Astrocyte (in vitro differentiated cells and primary cell): ENCODE results near the gene WWP2. TPM values are rescaled to one million over a fixed set of nuclear protein-coding genes. Genes with fewer than 3 reads are reported as not detected.

Source experiments
- DNase-seq: peaks from one replicate; pipeline ENCODE4 v3.0.0-alpha.2; 2010; ENCODE audit warnings: low read depth
- FAIRE-seq: peaks from 2 replicates; lab custom pipeline; 2011; peaks lifted over from hg19 to GRCh38; lab: Jason Lieb, UNC
- H2AFZ ChIP-seq: 2 replicates; pipeline ENCODE4 v1.6.0; 2012; ENCODE audit warnings: low read depth, low read length, inconsistent platforms
- H3K27ac ChIP-seq: 2 replicates; pipeline ENCODE4 v1.5.1; 2011; ENCODE audit warnings: low read depth, low read length, inconsistent platforms
- H3K27me3 ChIP-seq: 2 replicates; pipeline ENCODE4 v1.6.0; 2011; ENCODE audit warnings: low read length, inconsistent platforms; ENCODE audit not compliant: insufficient read depth
- H3K36me3 ChIP-seq: 2 replicates; pipeline ENCODE4 v1.5.1; 2011; ENCODE audit warnings: low read length, inconsistent platforms; ENCODE audit not compliant: insufficient read depth
- H3K4me1 ChIP-seq: 2 replicates; pipeline ENCODE4 v1.5.1; 2011; ENCODE audit warnings: low read length, inconsistent platforms; ENCODE audit not compliant: insufficient read depth
- H3K4me2 ChIP-seq: 2 replicates; pipeline ENCODE4 v1.6.0; 2012; ENCODE audit warnings: low read length, inconsistent platforms
- H3K4me3 ChIP-seq: 2 replicates; pipeline ENCODE4 v1.5.1; 2011; ENCODE audit warnings: low read depth, mild to moderate bottlenecking, low read length, inconsistent platforms; ENCODE audit not compliant: insufficient read depth
- H3K79me2 ChIP-seq: 2 replicates; pipeline ENCODE4 v1.6.0; 2012; ENCODE audit warnings: mild to moderate bottlenecking, low read length, inconsistent platforms; ENCODE audit not compliant: insufficient read depth
- H3K9ac ChIP-seq: 2 replicates; pipeline ENCODE4 v1.6.0; 2012; ENCODE audit warnings: mild to moderate bottlenecking, low read length, inconsistent platforms
- H3K9me3 ChIP-seq: 2 replicates; pipeline ENCODE4 v1.5.1; 2012; ENCODE audit warnings: low read depth, mild to moderate bottlenecking, low read length, inconsistent platforms; ENCODE audit not compliant: insufficient read depth
- H4K20me1 ChIP-seq: 2 replicates; pipeline ENCODE4 v1.6.0; 2012; ENCODE audit warnings: low read length, inconsistent platforms; ENCODE audit not compliant: insufficient read depth
- H3K27ac Mint-ChIP-seq: one replicate; pipeline ENCODE4 v1.8.0; 2021; ENCODE audit warnings: mild to moderate bottlenecking, mixed read lengths; ENCODE audit not compliant: unreplicated experiment
- H3K27me3 Mint-ChIP-seq: one replicate; pipeline ENCODE4 v1.8.0; 2021; ENCODE audit warnings: low read depth, mixed read lengths; ENCODE audit not compliant: unreplicated experiment
- H3K36me3 Mint-ChIP-seq: one replicate; pipeline ENCODE4 v1.8.0; 2021; ENCODE audit warnings: low read depth, mixed read lengths; ENCODE audit not compliant: unreplicated experiment
- H3K4me1 Mint-ChIP-seq: one replicate; pipeline ENCODE4 v1.8.0; 2021; ENCODE audit warnings: low read depth, mixed read lengths; ENCODE audit not compliant: unreplicated experiment
- H3K4me3 Mint-ChIP-seq: one replicate; pipeline ENCODE4 v1.8.0; 2021; ENCODE audit warnings: mild to moderate bottlenecking, moderate library complexity, mixed read lengths; ENCODE audit not compliant: unreplicated experiment
- H3K9me3 Mint-ChIP-seq: one replicate; pipeline ENCODE4 v1.8.0; 2021; ENCODE audit warnings: mild to moderate bottlenecking, mixed read lengths; ENCODE audit not compliant: unreplicated experiment
- EZH2 ChIP-seq: IDR thresholded peaks from 2 replicates; pipeline ENCODE4 v1.6.1; 2012; ENCODE audit warnings: mild to moderate bottlenecking, low read length, inconsistent platforms; ENCODE audit not compliant: insufficient read depth
- total RNA-seq: library from RNA; stranded (reverse); gene quantifications from 2 replicates; pipeline ENCODE4 v1.2.1, GENCODE V29; 2021
- TF ChIP-seq, protein P1 (sequence below): IDR thresholded peaks from 2 replicates; pipeline ENCODE4 v1.5.1; 2011; ENCODE audit warnings: low read depth, mild to moderate bottlenecking, inconsistent platforms, low read length, moderate library complexity; ENCODE audit not compliant: insufficient read depth

Gene WWP2
- total RNA-seq, 1 donor from 2014 or later: 28.7 TPM

DNA sequence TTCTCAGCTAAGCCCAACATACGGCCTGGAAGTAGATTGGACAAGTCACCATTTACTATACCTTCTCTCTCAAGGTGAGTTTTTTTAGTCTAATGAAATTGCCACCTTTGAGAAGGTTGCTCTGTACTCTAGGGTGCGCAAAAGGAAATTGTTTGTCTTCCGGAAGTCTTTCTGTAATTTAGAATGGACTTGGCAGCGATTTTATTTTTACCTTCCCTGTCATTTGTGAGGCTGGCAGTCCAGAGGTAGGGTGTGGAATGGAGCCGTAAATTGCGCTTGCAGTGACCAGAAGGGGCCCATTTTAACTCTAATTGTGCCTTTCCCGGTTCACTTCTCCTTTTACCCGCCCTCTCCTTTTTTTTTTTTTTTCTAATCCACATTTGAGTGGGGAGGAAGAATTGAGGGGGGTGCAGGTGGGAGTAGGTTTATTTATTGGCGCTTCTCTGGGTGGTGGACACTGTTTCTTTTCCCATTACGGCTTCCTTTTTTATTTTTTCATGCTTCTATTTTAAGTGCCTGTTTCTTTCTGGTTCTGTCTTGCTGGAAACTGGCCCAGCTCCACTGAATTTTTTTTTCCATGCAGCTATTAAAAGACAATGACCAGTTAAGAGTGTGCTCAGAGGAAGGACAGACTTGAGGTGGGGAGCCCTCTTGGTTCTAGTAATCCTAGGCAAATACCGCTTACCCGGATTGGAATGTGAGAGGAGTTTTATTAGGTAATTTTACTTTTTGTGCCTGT lies 99.3 kb downstream of the WWP2 start:
- Histone ChIP-seq H3K4me3 (no peak overlapping the region), H3K9me3 (no peaks in the 10 kb centered on the region), H3K36me3 (no peaks in the 10 kb centered on the region), H3K27me3 (no peaks in the 10 kb centered on the region), H3K9ac (no peak overlapping the region), H3K27ac (no peak overlapping the region), H3K79me2 (no peaks in the 10 kb centered on the region), H3K4me2 (peak overlapping the region; percentile 37), H4K20me1 (no peaks in the 10 kb centered on the region), H3K4me1 (peaks cover 10% of the 10 kb centered on the region), H2AFZ (no peak overlapping the region)
- Mint-ChIP-seq H3K4me3 (no peak overlapping the region), H3K36me3 (peaks cover 2% of the 10 kb centered on the region), H3K27ac (no peak overlapping the region), H3K9me3 (no peaks in the 10 kb centered on the region), H3K4me1 (peaks cover 13% of the 10 kb centered on the region), H3K27me3 (no peaks in the 10 kb centered on the region)
- FAIRE-seq: no peak
- no peak for TF ChIP-seq EZH2
- TF ChIP-seq, protein P1, sequence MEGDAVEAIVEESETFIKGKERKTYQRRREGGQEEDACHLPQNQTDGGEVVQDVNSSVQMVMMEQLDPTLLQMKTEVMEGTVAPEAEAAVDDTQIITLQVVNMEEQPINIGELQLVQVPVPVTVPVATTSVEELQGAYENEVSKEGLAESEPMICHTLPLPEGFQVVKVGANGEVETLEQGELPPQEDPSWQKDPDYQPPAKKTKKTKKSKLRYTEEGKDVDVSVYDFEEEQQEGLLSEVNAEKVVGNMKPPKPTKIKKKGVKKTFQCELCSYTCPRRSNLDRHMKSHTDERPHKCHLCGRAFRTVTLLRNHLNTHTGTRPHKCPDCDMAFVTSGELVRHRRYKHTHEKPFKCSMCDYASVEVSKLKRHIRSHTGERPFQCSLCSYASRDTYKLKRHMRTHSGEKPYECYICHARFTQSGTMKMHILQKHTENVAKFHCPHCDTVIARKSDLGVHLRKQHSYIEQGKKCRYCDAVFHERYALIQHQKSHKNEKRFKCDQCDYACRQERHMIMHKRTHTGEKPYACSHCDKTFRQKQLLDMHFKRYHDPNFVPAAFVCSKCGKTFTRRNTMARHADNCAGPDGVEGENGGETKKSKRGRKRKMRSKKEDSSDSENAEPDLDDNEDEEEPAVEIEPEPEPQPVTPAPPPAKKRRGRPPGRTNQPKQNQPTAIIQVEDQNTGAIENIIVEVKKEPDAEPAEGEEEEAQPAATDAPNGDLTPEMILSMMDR: no peak
- peak; percentile 82 for DNase-seq

DNA sequence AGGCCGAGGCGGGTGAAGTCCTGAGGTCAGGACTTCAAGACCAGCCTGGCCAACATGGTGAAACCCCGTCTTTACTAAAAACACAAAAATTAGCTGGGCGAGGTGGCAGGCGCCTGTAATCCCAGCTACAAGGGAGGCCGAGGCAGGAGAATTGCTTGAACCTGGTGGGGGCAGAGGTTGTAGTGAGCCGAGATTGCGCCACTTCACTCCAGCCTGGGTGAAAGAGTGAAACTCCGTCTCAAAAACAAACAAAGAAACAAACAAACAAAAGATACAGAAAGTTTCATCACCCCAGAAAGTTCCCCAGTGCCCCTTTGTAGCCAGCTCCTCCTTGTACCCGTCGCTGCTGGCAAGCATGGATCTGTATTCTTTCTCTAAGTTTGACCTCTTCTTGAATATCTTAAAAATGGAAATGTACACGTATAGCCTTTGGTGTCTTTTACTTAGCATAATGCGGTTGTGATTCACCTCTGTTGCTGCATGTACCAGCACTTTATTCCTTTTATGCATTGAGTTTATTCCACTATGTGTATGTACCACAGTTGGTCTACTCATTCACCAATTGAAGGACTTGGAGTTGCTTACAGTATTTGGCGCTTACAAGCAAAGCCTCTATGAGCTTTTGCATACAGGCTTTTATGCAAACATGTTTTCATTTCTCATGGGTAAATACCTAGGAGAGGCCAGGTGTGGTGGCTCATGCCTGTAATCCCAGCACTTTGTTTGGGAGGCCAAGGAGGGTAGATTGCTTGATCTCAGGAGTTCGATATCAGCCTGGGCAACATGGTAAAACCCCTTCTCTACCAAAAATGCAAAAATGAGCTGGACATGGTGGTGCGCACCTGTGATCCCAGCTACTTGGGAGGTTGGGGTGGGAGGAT lies 101.5 kb downstream of the WWP2 start:
- no peaks in the 10 kb centered on the region for H3K9me3 ChIP-seq
- H3K27me3 ChIP-seq: no peaks in the 10 kb centered on the region
- no peak for FAIRE-seq
- TF ChIP-seq, protein P1: no peak
- TF ChIP-seq EZH2: no peak
- H3K27ac Mint-ChIP-seq: no peak overlapping the region
- no peaks in the 10 kb centered on the region for H3K9me3 Mint-ChIP-seq
- no peaks in the 10 kb centered on the region for H3K79me2 ChIP-seq
- H3K4me2 ChIP-seq: no peak overlapping the region
- H3K27ac ChIP-seq: no peak overlapping the region
- H3K27me3 Mint-ChIP-seq: no peaks in the 10 kb centered on the region
- H3K36me3 ChIP-seq: no peaks in the 10 kb centered on the region
- peaks cover 3% of the 10 kb centered on the region for H3K36me3 Mint-ChIP-seq
- H3K9ac ChIP-seq: no peak overlapping the region
- H3K4me1 ChIP-seq: peaks cover 11% of the 10 kb centered on the region
- H3K4me1 Mint-ChIP-seq: peaks cover 16% of the 10 kb centered on the region
- no peaks in the 10 kb centered on the region for H4K20me1 ChIP-seq
- H3K4me3 ChIP-seq: no peak overlapping the region
- H3K4me3 Mint-ChIP-seq: no peak overlapping the region
- H2AFZ ChIP-seq: no peak overlapping the region
- no peak for DNase-seq
